Choroid plexus epithelial cell (primary cell): ENCODE results near the gene MRPL23.

Source experiments
- DNase-seq: peaks from one replicate; pipeline ENCODE4 v3.0.0-alpha.2; 2010; ENCODE audit warnings: low read depth
- H3K4me3 ChIP-seq: 2 replicates; pipeline ENCODE4 v1.5.1; 2011; ENCODE audit warnings: low read depth, mild to moderate bottlenecking, control low read depth, low read length, moderate library complexity
- TF ChIP-seq, protein P1 (sequence below): conservative IDR thresholded peaks from 2 replicates; pipeline ENCODE4 v1.5.1; 2011; ENCODE audit warnings: low read depth, mild to moderate bottlenecking, control low read depth, inconsistent platforms, low read length, moderate library complexity

MRPL23 gene

GRCh38 chr11:1931341-1932104 lies 15.6 kb upstream of the MRPL23 start:
- DNase-seq: peak; percentile 38
- H3K4me3 ChIP-seq: no peak overlapping the region
- TF ChIP-seq, protein P1, sequence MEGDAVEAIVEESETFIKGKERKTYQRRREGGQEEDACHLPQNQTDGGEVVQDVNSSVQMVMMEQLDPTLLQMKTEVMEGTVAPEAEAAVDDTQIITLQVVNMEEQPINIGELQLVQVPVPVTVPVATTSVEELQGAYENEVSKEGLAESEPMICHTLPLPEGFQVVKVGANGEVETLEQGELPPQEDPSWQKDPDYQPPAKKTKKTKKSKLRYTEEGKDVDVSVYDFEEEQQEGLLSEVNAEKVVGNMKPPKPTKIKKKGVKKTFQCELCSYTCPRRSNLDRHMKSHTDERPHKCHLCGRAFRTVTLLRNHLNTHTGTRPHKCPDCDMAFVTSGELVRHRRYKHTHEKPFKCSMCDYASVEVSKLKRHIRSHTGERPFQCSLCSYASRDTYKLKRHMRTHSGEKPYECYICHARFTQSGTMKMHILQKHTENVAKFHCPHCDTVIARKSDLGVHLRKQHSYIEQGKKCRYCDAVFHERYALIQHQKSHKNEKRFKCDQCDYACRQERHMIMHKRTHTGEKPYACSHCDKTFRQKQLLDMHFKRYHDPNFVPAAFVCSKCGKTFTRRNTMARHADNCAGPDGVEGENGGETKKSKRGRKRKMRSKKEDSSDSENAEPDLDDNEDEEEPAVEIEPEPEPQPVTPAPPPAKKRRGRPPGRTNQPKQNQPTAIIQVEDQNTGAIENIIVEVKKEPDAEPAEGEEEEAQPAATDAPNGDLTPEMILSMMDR: no peak

GRCh38 chr11:1932105-1932480 lies 15.0 kb upstream of the MRPL23 start:
- H3K4me3 ChIP-seq: no peak overlapping the region
- TF ChIP-seq, protein P1: no peak
- DNase-seq: no peak

- H3K4me3 ChIP-seq: no peak overlapping the region
- DNase-seq: no peak
- TF ChIP-seq, protein P1: no peak
Observed at GRCh38 chr11:1932681-1933080, 14.5 kb upstream of the MRPL23 start.

- no peak overlapping the region for H3K4me3 ChIP-seq
- DNase-seq: no peak
- TF ChIP-seq, protein P1: no peak
Observed at GRCh38 chr11:1933416-1934334, 13.5 kb upstream of the MRPL23 start.

GRCh38 chr11:1934335-1935155 lies 12.6 kb upstream of the MRPL23 start:
- no peak for DNase-seq
- TF ChIP-seq, protein P1: no peak
- no peak overlapping the region for H3K4me3 ChIP-seq

GRCh38 chr11:1935156-1936071 lies 11.7 kb upstream of the MRPL23 start:
- no peak for DNase-seq
- H3K4me3 ChIP-seq: no peak overlapping the region
- TF ChIP-seq, protein P1: no peak
